Measurements from ENCODE around the gene SLC9C1. TPM values are rescaled to one million over a fixed set of nuclear protein-coding genes. Genes with fewer than 3 reads are reported as not detected.

SLC9C1 gene
- total RNA-seq, 3 donors from 2014 or later = 0.15 to 0.48 TPM; not detected in 1

DNA sequence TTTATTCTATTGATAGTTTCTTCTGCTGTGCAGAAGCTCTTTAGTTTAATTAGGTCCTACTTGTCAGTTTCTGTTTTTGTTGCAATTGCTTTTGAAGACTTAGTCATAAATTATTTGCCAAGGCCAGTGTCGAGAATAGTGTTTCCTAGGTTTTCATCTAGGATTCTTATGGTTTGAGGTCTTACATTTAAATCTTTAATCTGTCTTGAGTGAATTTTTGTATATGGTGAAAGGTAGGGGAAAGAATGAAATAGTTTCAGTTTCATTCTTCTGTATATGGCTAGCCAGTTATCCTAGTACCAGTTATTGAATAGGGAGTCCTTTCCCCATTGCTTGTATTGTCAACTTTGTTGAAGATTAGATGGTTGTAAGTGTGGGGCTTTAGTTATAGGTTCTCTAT, 150.3 kb downstream of the SLC9C1 start:
- Histone ChIP-seq H3K27me3 (no peaks in the 10 kb centered on the region), H3K9me3 (peaks cover 0 to 17% of the 10 kb centered on the region in 2 donors), H3K4me3 (no peak overlapping the region), H3K36me3 (no peaks in the 10 kb centered on the region), H3K27ac (no peak overlapping the region), H3K4me1 (no peaks in the 10 kb centered on the region)
- intact Hi-C loops (cut with DNase I; ENCODE audit: low total_unique reads) = no loop called here
- no peak for DNase-seq (ENCODE audit: low spot score in 2 of 2)
- TF ChIP-seq, protein P1, sequence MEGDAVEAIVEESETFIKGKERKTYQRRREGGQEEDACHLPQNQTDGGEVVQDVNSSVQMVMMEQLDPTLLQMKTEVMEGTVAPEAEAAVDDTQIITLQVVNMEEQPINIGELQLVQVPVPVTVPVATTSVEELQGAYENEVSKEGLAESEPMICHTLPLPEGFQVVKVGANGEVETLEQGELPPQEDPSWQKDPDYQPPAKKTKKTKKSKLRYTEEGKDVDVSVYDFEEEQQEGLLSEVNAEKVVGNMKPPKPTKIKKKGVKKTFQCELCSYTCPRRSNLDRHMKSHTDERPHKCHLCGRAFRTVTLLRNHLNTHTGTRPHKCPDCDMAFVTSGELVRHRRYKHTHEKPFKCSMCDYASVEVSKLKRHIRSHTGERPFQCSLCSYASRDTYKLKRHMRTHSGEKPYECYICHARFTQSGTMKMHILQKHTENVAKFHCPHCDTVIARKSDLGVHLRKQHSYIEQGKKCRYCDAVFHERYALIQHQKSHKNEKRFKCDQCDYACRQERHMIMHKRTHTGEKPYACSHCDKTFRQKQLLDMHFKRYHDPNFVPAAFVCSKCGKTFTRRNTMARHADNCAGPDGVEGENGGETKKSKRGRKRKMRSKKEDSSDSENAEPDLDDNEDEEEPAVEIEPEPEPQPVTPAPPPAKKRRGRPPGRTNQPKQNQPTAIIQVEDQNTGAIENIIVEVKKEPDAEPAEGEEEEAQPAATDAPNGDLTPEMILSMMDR (IDR thresholded peaks at IDR 0.05) = no peak
- TF ChIP-seq POLR2A (IDR thresholded peaks at IDR 0.05) = no peak
- no peak for TF ChIP-seq POLR2AphosphoS5 (IDR thresholded peaks at IDR 0.05)

DNA sequence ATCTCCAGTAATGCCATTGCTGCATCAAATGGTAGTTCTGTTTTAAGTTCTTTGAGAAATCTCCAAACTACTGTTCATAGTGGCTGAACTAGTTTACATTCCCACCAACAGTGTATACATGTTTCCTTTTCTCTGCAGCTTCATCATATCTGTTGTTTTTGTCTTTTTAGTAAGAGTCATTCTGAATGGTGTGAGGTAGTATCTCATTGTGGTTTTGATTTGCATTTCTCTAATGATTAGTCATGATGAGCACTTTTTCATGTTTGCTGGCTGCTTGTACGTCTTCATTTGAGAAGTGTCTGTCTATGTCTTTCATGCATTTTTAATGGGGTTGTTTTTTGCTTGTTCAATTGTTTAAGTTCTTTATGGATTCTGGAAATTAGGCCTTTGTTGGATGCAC, 150.8 kb downstream of the SLC9C1 start:
- Histone ChIP-seq H3K9me3 (peaks cover 0 to 12% of the 10 kb centered on the region in 2 donors), H3K36me3 (no peaks in the 10 kb centered on the region), H3K4me1 (no peaks in the 10 kb centered on the region), H3K27ac (no peak overlapping the region), H3K27me3 (no peaks in the 10 kb centered on the region), H3K4me3 (no peak overlapping the region)
- intact Hi-C loops (cut with DNase I; ENCODE audit: low total_unique reads) = no loop called here
- DNase-seq (ENCODE audit: low spot score in 2 of 2) = no peak
- TF ChIP-seq POLR2AphosphoS5 (IDR thresholded peaks at IDR 0.05) (no peak), POLR2A (IDR thresholded peaks at IDR 0.05) (no peak)
- TF ChIP-seq, protein P1 (IDR thresholded peaks at IDR 0.05) = no peak

DNA sequence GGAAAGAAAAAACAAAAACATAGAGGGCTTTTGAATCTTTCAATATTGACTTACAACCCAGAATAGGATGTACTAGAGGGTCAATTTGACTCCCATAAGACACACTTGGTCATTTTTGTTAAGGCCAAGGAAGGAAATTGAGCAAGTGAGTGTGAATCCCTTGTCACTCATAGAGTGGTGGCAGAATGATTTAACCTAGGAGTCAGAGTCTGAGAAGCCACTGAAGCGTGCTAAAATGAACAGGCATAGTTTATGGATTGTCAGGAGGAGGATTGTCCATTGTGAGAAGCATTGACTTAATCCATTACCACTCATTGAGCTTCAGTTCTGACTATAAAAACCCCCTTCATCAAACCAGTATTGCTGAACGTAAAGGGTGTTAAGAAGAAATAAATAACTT, 152.7 kb downstream of the SLC9C1 start:
- no peak overlapping the region for H3K27ac ChIP-seq
- no peaks in the 10 kb centered on the region for H3K4me1 ChIP-seq
- no peak for DNase-seq (ENCODE audit: low spot score in 2 of 2)
- H3K9me3 ChIP-seq = no peaks in the 10 kb centered on the region
- intact Hi-C loops (cut with DNase I; ENCODE audit: low total_unique reads) = no loop called here
- TF ChIP-seq, protein P1 (IDR thresholded peaks at IDR 0.05) = no peak
- TF ChIP-seq POLR2A (IDR thresholded peaks at IDR 0.05) (no peak), POLR2AphosphoS5 (IDR thresholded peaks at IDR 0.05) (no peak)
- H3K4me3 ChIP-seq = no peak overlapping the region
- no peaks in the 10 kb centered on the region for H3K27me3 ChIP-seq
- no peaks in the 10 kb centered on the region for H3K36me3 ChIP-seq

DNA sequence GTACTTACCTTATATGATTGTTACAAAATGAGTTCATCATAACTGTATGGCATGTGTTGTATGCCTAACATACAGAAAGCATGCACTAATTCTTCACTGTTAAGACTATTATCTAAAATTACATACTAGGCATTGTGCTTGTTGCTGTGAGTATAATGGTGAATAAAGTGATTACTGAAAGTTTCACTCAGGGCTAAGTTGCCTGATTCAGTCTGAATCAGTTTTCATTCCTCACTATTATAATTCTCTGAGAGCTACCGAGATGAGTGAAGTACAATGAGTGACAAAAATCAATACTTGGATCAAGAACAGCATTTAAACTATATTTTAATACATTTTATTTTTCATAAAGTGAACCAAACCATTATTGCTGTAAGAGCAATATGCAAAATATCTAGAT, 153.4 kb downstream of the SLC9C1 start:
- no peak for DNase-seq (ENCODE audit: low spot score in 2 of 2)
- no peaks in the 10 kb centered on the region for H3K27me3 ChIP-seq
- H3K9me3 ChIP-seq = no peaks in the 10 kb centered on the region
- H3K4me1 ChIP-seq = no peaks in the 10 kb centered on the region
- intact Hi-C loops (cut with DNase I; ENCODE audit: low total_unique reads) = no loop called here
- H3K36me3 ChIP-seq = no peaks in the 10 kb centered on the region
- no peak overlapping the region for H3K27ac ChIP-seq
- H3K4me3 ChIP-seq = no peak overlapping the region
- no peak for TF ChIP-seq POLR2A (IDR thresholded peaks at IDR 0.05)
- TF ChIP-seq, protein P1 (IDR thresholded peaks at IDR 0.05) = no peak

DNA sequence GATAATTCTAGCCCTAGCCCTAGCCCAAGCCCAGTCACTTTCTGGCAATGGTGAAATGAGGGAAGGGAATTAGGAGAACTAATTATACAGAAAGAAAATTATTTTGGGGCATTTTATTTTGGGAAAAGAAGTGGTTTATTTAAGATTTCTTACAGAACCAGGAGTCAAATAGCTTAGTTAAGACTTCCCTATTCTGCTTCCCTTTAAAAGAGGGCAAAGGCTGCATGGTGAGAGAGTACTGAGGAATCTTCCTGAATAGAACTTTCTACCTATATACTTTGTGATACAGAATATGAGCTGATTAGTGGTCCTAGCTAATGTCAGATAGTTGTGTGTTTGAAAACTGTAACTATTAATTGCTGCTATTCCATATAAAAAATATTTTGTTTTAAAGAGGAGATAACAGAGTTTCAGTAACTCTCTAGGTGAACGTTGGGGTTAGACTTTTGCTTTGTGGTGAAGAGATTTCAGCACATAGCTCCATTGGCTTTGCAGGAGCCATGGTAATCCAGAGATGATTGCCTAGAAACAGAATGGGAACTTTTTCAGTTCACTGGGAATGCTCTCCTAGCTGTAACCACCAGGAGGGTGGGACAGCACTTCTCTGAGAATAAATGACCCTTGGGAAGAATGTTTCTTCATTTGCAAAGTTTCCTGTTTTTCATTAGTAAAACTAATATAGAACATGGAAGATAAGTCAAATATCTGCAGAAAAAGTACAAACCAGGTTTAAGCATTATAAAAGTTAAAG, 155.6 kb downstream of the SLC9C1 start:
- H3K36me3 ChIP-seq = no peaks in the 10 kb centered on the region
- H3K4me1 ChIP-seq = no peaks in the 10 kb centered on the region
- intact Hi-C loops (cut with DNase I; ENCODE audit: low total_unique reads) = no loop called here
- TF ChIP-seq POLR2AphosphoS5 (IDR thresholded peaks at IDR 0.05) = no peak
- no peaks in the 10 kb centered on the region for H3K27me3 ChIP-seq
- no peak overlapping the region for H3K27ac ChIP-seq
- no peaks in the 10 kb centered on the region for H3K9me3 ChIP-seq
- no peak for DNase-seq (ENCODE audit: low spot score in 2 of 2)
- H3K4me3 ChIP-seq = no peak overlapping the region
